ENCODE measurements around the gene POLDIP2.

The POLDIP2 gene

GRCh38 chr17:28396635-28397239, 39.4 kb upstream of the POLDIP2 start:
- DNase-seq (ENCODE audit: low spot score) = no peak
- Mint-ChIP-seq H3K36me3 (ENCODE audit: low read depth) (peaks cover 4% of the 10 kb centered on the region), H3K27me3 (ENCODE audit: low read depth) (no peaks in the 10 kb centered on the region), H3K4me3 (no peak overlapping the region), H3K9me3 (no peaks in the 10 kb centered on the region), H3K4me1 (ENCODE audit: low read depth) (no peaks in the 10 kb centered on the region), H3K27ac (no peak overlapping the region)

- Mint-ChIP-seq H3K4me3 (no peak overlapping the region), H3K36me3 (ENCODE audit: low read depth) (peaks cover 7% of the 10 kb centered on the region), H3K4me1 (ENCODE audit: low read depth) (no peaks in the 10 kb centered on the region), H3K27me3 (ENCODE audit: low read depth) (no peaks in the 10 kb centered on the region), H3K27ac (no peak overlapping the region), H3K9me3 (no peaks in the 10 kb centered on the region)
- DNase-seq (ENCODE audit: low spot score) = no peak
Observed at GRCh38 chr17:28395968-28396367, 38.6 kb upstream of the POLDIP2 start.

- H3K27me3 Mint-ChIP-seq (ENCODE audit: low read depth) = no peaks in the 10 kb centered on the region
- no peak overlapping the region for H3K27ac Mint-ChIP-seq
- peaks cover 8% of the 10 kb centered on the region for H3K36me3 Mint-ChIP-seq (ENCODE audit: low read depth)
- DNase-seq (ENCODE audit: low spot score) = no peak
- no peaks in the 10 kb centered on the region for H3K9me3 Mint-ChIP-seq
- no peak overlapping the region for H3K4me3 Mint-ChIP-seq
- H3K4me1 Mint-ChIP-seq (ENCODE audit: low read depth) = no peaks in the 10 kb centered on the region
Observed at GRCh38 chr17:28395426-28395825, 38.1 kb upstream of the POLDIP2 start.

GRCh38 chr17:28394337-28395116, 37.2 kb upstream of the POLDIP2 start:
- Mint-ChIP-seq H3K4me3 (no peak overlapping the region), H3K9me3 (no peaks in the 10 kb centered on the region), H3K36me3 (ENCODE audit: low read depth) (peaks cover 16% of the 10 kb centered on the region), H3K4me1 (ENCODE audit: low read depth) (no peaks in the 10 kb centered on the region), H3K27ac (no peak overlapping the region), H3K27me3 (ENCODE audit: low read depth) (no peaks in the 10 kb centered on the region)
- DNase-seq (ENCODE audit: low spot score) = no peak

GRCh38 chr17:28392491-28392890, 35.2 kb upstream of the POLDIP2 start:
- H3K27ac Mint-ChIP-seq = no peak overlapping the region
- no peaks in the 10 kb centered on the region for H3K9me3 Mint-ChIP-seq
- peaks cover 27% of the 10 kb centered on the region for H3K36me3 Mint-ChIP-seq (ENCODE audit: low read depth)
- H3K27me3 Mint-ChIP-seq (ENCODE audit: low read depth) = no peaks in the 10 kb centered on the region
- H3K4me3 Mint-ChIP-seq = no peak overlapping the region
- no peak for DNase-seq (ENCODE audit: low spot score)
- peaks cover 2% of the 10 kb centered on the region for H3K4me1 Mint-ChIP-seq (ENCODE audit: low read depth)

GRCh38 chr17:28391401-28391800, 34.1 kb upstream of the POLDIP2 start:
- no peak for DNase-seq (ENCODE audit: low spot score)
- Mint-ChIP-seq H3K4me3 (no peak overlapping the region), H3K27me3 (ENCODE audit: low read depth) (no peaks in the 10 kb centered on the region), H3K9me3 (no peaks in the 10 kb centered on the region), H3K4me1 (ENCODE audit: low read depth) (peaks cover 2% of the 10 kb centered on the region), H3K27ac (no peak overlapping the region), H3K36me3 (ENCODE audit: low read depth) (peaks cover 27% of the 10 kb centered on the region)

GRCh38 chr17:28390984-28391383, 33.7 kb upstream of the POLDIP2 start:
- H3K27me3 Mint-ChIP-seq (ENCODE audit: low read depth) = no peaks in the 10 kb centered on the region
- no peak for DNase-seq (ENCODE audit: low spot score)
- no peaks in the 10 kb centered on the region for H3K9me3 Mint-ChIP-seq
- H3K27ac Mint-ChIP-seq = no peak overlapping the region
- H3K4me3 Mint-ChIP-seq = no peak overlapping the region
- H3K4me1 Mint-ChIP-seq (ENCODE audit: low read depth) = peaks cover 2% of the 10 kb centered on the region
- H3K36me3 Mint-ChIP-seq (ENCODE audit: low read depth) = peaks cover 27% of the 10 kb centered on the region

- Mint-ChIP-seq H3K4me3 (no peak overlapping the region), H3K36me3 (ENCODE audit: low read depth) (peaks cover 27% of the 10 kb centered on the region), H3K4me1 (ENCODE audit: low read depth) (peaks cover 2% of the 10 kb centered on the region), H3K27ac (no peak overlapping the region), H3K9me3 (no peaks in the 10 kb centered on the region), H3K27me3 (ENCODE audit: low read depth) (no peaks in the 10 kb centered on the region)
- no peak for DNase-seq (ENCODE audit: low spot score)
Observed at GRCh38 chr17:28390563-28390962, 33.2 kb upstream of the POLDIP2 start.

GRCh38 chr17:28390141-28390540, 32.8 kb upstream of the POLDIP2 start:
- Mint-ChIP-seq H3K9me3 (no peaks in the 10 kb centered on the region), H3K27me3 (ENCODE audit: low read depth) (no peaks in the 10 kb centered on the region), H3K36me3 (ENCODE audit: low read depth) (peaks cover 27% of the 10 kb centered on the region), H3K4me3 (no peak overlapping the region), H3K4me1 (ENCODE audit: low read depth) (peaks cover 6% of the 10 kb centered on the region), H3K27ac (no peak overlapping the region)
- no peak for DNase-seq (ENCODE audit: low spot score)

- no peak for DNase-seq (ENCODE audit: low spot score)
- H3K9me3 Mint-ChIP-seq = no peaks in the 10 kb centered on the region
- H3K27me3 Mint-ChIP-seq (ENCODE audit: low read depth) = no peaks in the 10 kb centered on the region
- H3K4me3 Mint-ChIP-seq = no peak overlapping the region
- H3K36me3 Mint-ChIP-seq (ENCODE audit: low read depth) = peaks cover 26% of the 10 kb centered on the region
- H3K4me1 Mint-ChIP-seq (ENCODE audit: low read depth) = peaks cover 13% of the 10 kb centered on the region
- no peak overlapping the region for H3K27ac Mint-ChIP-seq
Observed at GRCh38 chr17:28388106-28388505, 30.8 kb upstream of the POLDIP2 start.

GRCh38 chr17:28386391-28386790, 29.1 kb upstream of the POLDIP2 start:
- Mint-ChIP-seq H3K27me3 (ENCODE audit: low read depth) (peaks cover 2% of the 10 kb centered on the region), H3K36me3 (ENCODE audit: low read depth) (peaks cover 26% of the 10 kb centered on the region), H3K4me3 (no peak overlapping the region), H3K27ac (no peak overlapping the region), H3K9me3 (no peaks in the 10 kb centered on the region), H3K4me1 (ENCODE audit: low read depth) (peaks cover 15% of the 10 kb centered on the region)
- DNase-seq (ENCODE audit: low spot score) = no peak

GRCh38 chr17:28385406-28385805, 28.1 kb upstream of the POLDIP2 start:
- H3K36me3 Mint-ChIP-seq (ENCODE audit: low read depth) = peaks cover 21% of the 10 kb centered on the region
- peak overlapping the region; percentile 93 for H3K4me3 Mint-ChIP-seq
- no peaks in the 10 kb centered on the region for H3K9me3 Mint-ChIP-seq
- peaks cover 17% of the 10 kb centered on the region for H3K4me1 Mint-ChIP-seq (ENCODE audit: low read depth)
- H3K27ac Mint-ChIP-seq = peak overlapping the region; percentile 46
- H3K27me3 Mint-ChIP-seq (ENCODE audit: low read depth) = peaks cover 2% of the 10 kb centered on the region
- no peak for DNase-seq (ENCODE audit: low spot score)

GRCh38 chr17:28385037-28385400, 27.7 kb upstream of the POLDIP2 start:
- Mint-ChIP-seq H3K27me3 (ENCODE audit: low read depth) (peaks cover 2% of the 10 kb centered on the region), H3K36me3 (ENCODE audit: low read depth) (peaks cover 19% of the 10 kb centered on the region), H3K4me1 (ENCODE audit: low read depth) (peaks cover 20% of the 10 kb centered on the region), H3K27ac (peak overlapping the region; percentile 91), H3K9me3 (no peaks in the 10 kb centered on the region), H3K4me3 (peak overlapping the region; percentile 93)
- no peak for DNase-seq (ENCODE audit: low spot score)

GRCh38 chr17:28384281-28385036, 27.1 kb upstream of the POLDIP2 start:
- DNase-seq (ENCODE audit: low spot score) = peak; percentile 59
- Mint-ChIP-seq H3K27me3 (ENCODE audit: low read depth) (peaks cover 2% of the 10 kb centered on the region), H3K4me3 (peak overlapping the region; percentile 93), H3K9me3 (no peaks in the 10 kb centered on the region), H3K36me3 (ENCODE audit: low read depth) (peaks cover 14% of the 10 kb centered on the region), H3K4me1 (ENCODE audit: low read depth) (peaks cover 20% of the 10 kb centered on the region), H3K27ac (peak overlapping the region; percentile 91)

Data from T-helper 2 cell treated with Interferon-gamma antibody and Interleukin-4, amounts not matched to agents 5 μg/mL and 100 μg/mL, for 36 hours (primary cell).